ENCODE data around the gene FIBP. TPM values are rescaled to one million over a fixed set of nuclear protein-coding genes. Genes with fewer than 3 reads are reported as not detected.

Gene FIBP
- total and polyA plus RNA-seq, 2 of the 8 experiments (the other 6 are each of a cell fraction or from before 2014, with no cell fraction given), result 74.3 to 173 TPM

GRCh38 chr11:65903715-65904114 is 15.4 kb upstream of the FIBP start:
- no peak overlapping the region for H3K9ac ChIP-seq (replicated peaks in 1 of 4; ENCODE audit: extremely low read depth in 1 of 4, low read depth in 3 of 4, low read length in 3 of 4)
- H2AFZ ChIP-seq (ENCODE audit: low read length), result no peak overlapping the region
- H3K79me1 ChIP-seq (ENCODE audit: low read depth, low read length), result no peaks in the 10 kb centered on the region
- H3K9me3 ChIP-seq (ENCODE audit: insufficient read depth in 2 of 2, low read depth in 1 of 2, low read length in 1 of 2), result no peaks in the 10 kb centered on the region
- no peak overlapping the region for H2BK5ac ChIP-seq (ENCODE audit: low read depth, low read length)
- H3K79me2 ChIP-seq (ENCODE audit: control insufficient read depth in 1 of 2, insufficient read depth in 2 of 2, low read length in 2 of 2), result no peaks in the 10 kb centered on the region
- peaks cover 13 to 37% (median 30%) of the 10 kb centered on the region in 4 experiments for H3K27me3 ChIP-seq (replicated peaks in 1 of 4; ENCODE audit: control insufficient read depth in 3 of 4, extremely low read depth in 1 of 4, insufficient read depth in 3 of 4, low read length in 3 of 4)
- no peak overlapping the region for H3K23ac ChIP-seq (ENCODE audit: insufficient read length)
- TF ChIP-seq SIX5 (IDR thresholded peaks at IDR 0.05; ENCODE audit: low read depth, low read length) (no peak), KDM5A (IDR thresholded peaks at IDR 0.05; ENCODE audit: low read length) (no peak)
- H3K4ac ChIP-seq (replicated peaks; ENCODE audit: insufficient read length, low read depth, low read length), result no peak overlapping the region
- no peak overlapping the region for H2BK15ac ChIP-seq (ENCODE audit: low read length)
- peaks cover 3 to 11% (median 7%) of the 10 kb centered on the region in 4 experiments; a peak in 6 of 7 replicates for H3K4me1 ChIP-seq (replicated peaks in 1 of 4; ENCODE audit: control insufficient read depth in 3 of 4, insufficient read depth in 4 of 4, low read length in 3 of 4)
- no peak overlapping the region for H3K18ac ChIP-seq (ENCODE audit: extremely low read depth, low read length)
- whole genome bisulfite sequencing, 2 experiments (ENCODE audit: extremely low coverage in 1 of 2, insufficient coverage in 1 of 2, insufficient read length in 1 of 2, insufficient replicate concordance in 2 of 2, low coverage in 1 of 2, low lambda C conversion rate in 2 of 2, missing lambda C conversion rate in 1 of 2), result 76% methylated on average over 8 of the region's 8 CpGs; no CpG with 5 or more reads in 1 of the 2 experiments
- H2AK5ac ChIP-seq (ENCODE audit: low read depth, low read length), result no peak overlapping the region
- no peak for DNase-seq (ENCODE audit: low read depth in 1 of 2, low spot score in 2 of 2)
- H3K56ac ChIP-seq (replicated peaks; ENCODE audit: insufficient read length, low read depth, low read length), result no peak overlapping the region
- H3K36me3 ChIP-seq (ENCODE audit: control insufficient read depth in 2 of 4, insufficient read depth in 4 of 4, low read length in 3 of 4), result no peaks in the 10 kb centered on the region
- ChIA-PET POLR2A (ENCODE audit: partially characterized antibody) (interaction anchor here (0.7 to 2.6 kb wide), 2 partner anchors 12 to 42 kb away, joined by 3 to 11 read pairs; partner anchors contain the start of genes CCDC85B and TSGA10IP), CTCF (ENCODE audit: partially characterized antibody) (interaction anchor here (0.6 to 9.7 kb wide), 3 partner anchors 16 to 85 kb away, joined by 4 to 150 read pairs (median 4); partner anchors contain the start of genes CCDC85B and FIBP)
- no peak overlapping the region for H4K5ac ChIP-seq (ENCODE audit: insufficient read length, low read depth, low read length)
- H3K23me2 ChIP-seq (ENCODE audit: low read depth, low read length), result peaks cover 9% of the 10 kb centered on the region; the same call in 1 of the 2 replicates
- H4K91ac ChIP-seq (replicated peaks; ENCODE audit: insufficient read length, low read length), result no peak overlapping the region
- H2BK120ac ChIP-seq (replicated peaks; ENCODE audit: low read depth, low read length), result no peak overlapping the region
- H4K20me1 ChIP-seq (replicated peaks in 1 of 2; ENCODE audit: control insufficient read depth in 1 of 2, insufficient read depth in 2 of 2, low read length in 2 of 2), result peaks cover 0 to 4% of the 10 kb centered on the region in 2 experiments
- H4K8ac ChIP-seq (ENCODE audit: extremely low read depth, insufficient read depth, low read length), result no peak overlapping the region
- no peak overlapping the region for H3K14ac ChIP-seq (ENCODE audit: insufficient read length)
- no peak for FAIRE-seq
- no peak overlapping the region for H3K4me2 ChIP-seq (ENCODE audit: insufficient read depth in 1 of 2, low read depth in 2 of 2, low read length in 2 of 2)
- no peak overlapping the region for H2BK12ac ChIP-seq (ENCODE audit: low read depth, low read length)
- H3K27ac ChIP-seq (ENCODE audit: low read depth, low read length), result no peak overlapping the region
- no peak overlapping the region for H3K4me3 ChIP-seq (ENCODE audit: extremely low read depth in 1 of 4, insufficient read depth in 2 of 4, low read depth in 3 of 4, low read length in 4 of 4)
- H2BK20ac ChIP-seq (ENCODE audit: low read length), result no peak overlapping the region
